SIG-M5 treated with dmso at 0.1 percent for 504 hours (cell line): ENCODE results near the gene PALB2.
A peak's percentile ranks its signal among the peaks of the same experiment; 100 is the strongest.
"Not testable (repeated sequence)": the region's sequence is repeated elsewhere in the genome, so short reads cannot be mapped to it uniquely, and the experiment has no call there.

ENCODE experiments used
- DNase-seq: peaks from one replicate; lab custom pipeline; 2025; ENCODE audit not compliant: unreplicated experiment; lab: John Stamatoyannopoulos, UW

PALB2 gene

DNA sequence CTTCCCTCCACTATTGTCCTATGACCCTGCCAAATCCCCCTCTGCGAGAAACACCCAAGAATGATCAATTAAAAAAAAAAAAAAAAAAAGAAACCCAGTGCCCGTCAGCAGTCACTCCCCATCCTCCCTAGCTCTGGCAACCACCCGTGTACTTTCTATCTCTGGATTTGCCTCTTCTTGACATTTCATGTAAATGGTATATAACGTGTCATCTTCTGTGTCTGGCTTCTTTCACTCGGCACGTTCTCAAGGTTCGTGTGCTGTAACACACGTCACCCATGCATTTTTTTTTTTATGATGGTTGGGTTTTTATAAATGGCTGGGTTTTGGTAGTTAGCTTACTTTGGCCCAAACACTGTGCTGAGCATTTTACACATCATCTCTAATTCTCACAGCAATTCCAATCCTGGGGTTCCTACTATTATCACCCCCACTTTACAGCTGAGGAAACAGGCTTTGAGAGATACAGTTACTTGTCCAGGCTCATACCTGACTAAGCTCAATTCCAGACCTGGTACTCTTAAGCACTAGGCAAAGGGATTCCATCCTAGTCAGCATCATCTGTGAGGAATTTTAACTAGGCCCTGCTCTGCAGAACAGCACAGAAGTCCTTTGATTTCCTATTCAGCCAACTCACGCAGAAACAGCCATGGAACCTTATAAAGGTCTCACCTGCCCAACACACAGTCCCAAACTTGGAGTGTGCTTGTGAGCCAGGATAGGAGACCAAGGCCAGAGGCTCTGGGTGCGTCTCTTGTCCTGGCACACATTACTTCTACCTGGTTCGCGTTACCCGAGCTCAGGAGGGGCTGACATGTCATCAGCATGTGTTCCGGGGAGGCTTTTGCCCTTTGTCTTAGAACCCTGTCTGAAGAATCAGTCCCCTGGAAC is 56.7 kb downstream of the PALB2 start:
- DNase-seq: no peak

- not testable (repeated sequence) for DNase-seq
Measured at GRCh38 chr16:23583271-23583670, 57.8 kb downstream of the PALB2 start.

DNA sequence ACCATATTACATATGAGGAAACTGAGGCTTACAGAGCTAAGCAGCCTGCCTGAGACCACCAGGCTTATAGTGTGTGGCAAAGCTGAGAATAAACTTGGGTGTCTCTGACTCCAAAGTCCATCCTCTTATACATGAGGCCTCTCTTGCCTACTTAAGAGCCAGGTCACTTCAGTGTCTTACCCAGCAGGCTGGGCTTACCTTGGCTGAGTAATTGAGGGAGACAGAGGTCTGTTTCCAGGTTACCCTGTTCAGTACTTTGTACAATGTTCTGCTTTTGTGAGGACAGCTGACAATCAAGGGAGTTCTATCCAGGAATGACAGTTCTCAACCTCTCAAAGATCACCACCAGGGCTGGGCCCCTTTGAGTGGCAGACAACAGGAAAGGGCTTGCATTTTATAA is 59.3 kb downstream of the PALB2 start:
- DNase-seq: no peak

- DNase-seq: no peak
Measured at GRCh38 chr16:23580391-23580790, 60.7 kb downstream of the PALB2 start.

- no peak for DNase-seq
Measured at GRCh38 chr16:23579371-23579770, 61.7 kb downstream of the PALB2 start.

DNA sequence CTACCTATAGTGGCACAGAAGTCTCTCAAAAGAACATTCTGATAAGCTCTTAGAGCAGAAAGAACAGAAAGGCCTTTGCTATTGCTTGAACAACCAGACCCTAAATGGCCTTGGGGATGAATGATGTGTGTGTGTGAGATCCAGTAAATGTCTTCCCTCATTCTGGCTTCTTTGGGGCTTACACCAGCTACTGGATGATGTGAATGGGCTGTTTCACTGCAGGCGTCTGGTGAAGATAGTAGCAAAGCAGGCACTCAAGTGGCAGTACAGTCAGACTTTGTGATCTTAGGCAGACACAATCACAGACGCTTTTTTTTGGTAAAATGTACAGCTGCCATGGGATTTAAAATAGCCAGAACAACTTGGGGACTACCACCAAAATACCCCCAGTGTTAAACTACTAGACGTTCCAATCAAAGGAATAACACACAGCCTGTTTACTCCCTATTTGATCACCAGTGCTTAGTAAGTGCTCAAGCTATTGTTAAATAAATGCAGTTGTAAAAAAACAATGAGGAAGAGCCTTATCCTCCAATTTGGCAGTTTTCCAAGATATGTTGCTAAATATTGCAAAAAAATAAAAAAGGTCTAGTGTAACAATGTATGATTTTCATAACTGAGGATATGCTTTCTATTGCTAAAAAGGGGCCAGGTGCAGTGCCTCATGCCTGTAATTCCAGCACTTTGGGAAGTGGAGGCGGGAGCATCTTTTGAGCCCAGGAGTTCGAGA is 62.8 kb downstream of the PALB2 start:
- DNase-seq: no peak

- DNase-seq: no peak
Measured at GRCh38 chr16:23577493-23577892, 63.6 kb downstream of the PALB2 start.

DNA sequence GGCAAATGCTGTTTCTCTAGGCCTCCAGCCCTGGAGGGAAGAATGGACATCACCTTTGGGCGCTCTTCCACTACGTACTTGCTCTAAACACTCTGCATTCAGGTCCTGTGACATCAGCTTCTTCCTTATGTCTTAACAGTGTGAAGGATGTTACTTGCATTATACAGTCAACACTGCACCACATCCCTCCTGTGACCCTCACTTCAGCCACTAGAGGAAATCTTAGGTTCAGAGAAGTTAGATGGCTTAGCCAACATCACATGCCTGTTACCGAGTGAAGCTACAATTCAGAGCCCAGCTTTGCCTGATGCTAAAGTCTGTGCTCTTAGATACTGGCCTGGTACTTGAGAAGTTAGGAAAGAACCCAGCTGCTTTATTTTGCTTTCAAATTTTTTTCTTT is 65.3 kb downstream of the PALB2 start:
- no peak for DNase-seq

- DNase-seq: no peak
Measured at GRCh38 chr16:23573817-23574216, 67.3 kb downstream of the PALB2 start.

GRCh38 chr16:23572394-23572793 is 68.7 kb downstream of the PALB2 start:
- DNase-seq: no peak

DNA sequence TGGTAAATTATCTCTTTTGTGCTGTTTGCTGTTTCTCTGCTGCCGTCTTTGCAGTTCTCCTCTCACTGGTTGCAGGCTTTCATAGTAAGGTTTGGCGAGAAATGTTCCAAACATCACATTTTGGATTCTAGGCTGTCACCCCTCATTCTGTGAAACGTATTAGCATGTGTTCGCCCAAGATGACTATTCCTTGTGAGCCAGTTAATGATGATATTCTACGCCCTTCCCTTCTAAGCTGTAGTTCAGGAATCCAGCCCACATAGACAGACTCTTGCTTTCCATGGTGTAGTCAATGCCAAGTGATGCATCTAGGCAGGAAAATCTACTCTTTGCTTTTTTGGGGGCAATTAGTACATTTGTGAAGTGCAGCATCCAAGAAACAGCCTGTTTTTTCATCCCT is 69.2 kb downstream of the PALB2 start:
- no peak for DNase-seq

DNA sequence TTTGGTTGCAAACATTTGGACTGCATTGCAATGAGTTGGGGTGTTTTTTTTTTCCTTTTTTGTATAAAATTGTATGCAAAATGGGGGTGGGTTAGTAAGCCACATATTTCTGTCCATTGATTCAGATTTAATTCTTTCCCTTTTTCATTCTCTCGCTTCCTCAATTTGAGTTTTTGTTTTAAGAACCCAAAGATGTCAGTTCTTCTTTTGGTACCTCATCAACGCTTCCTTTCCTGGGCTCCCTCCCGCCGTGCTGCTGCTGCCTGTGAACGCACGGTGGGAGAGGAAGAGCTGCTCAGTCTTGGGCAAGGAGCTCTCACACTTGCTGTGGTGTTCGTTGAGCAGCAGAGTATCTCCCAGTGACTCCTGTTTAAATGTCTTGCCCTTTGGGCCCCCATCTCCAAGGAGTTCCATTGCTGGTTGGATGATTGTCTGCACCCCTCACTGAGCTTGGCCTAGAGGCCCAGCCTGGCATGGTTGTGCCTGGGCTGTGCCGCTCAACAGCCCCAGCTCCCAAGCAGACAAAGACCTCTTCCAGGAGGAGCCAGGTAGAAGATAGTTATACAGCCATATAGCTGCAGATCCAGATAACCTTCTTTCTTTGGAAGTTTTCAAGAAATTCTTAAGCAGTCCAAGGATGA is 70.0 kb downstream of the PALB2 start:
- peak; percentile 90 for DNase-seq

GRCh38 chr16:23567602-23568001 is 73.5 kb downstream of the PALB2 start:
- DNase-seq: no peak

GRCh38 chr16:23566724-23567123 is 74.4 kb downstream of the PALB2 start:
- DNase-seq: no peak

DNA sequence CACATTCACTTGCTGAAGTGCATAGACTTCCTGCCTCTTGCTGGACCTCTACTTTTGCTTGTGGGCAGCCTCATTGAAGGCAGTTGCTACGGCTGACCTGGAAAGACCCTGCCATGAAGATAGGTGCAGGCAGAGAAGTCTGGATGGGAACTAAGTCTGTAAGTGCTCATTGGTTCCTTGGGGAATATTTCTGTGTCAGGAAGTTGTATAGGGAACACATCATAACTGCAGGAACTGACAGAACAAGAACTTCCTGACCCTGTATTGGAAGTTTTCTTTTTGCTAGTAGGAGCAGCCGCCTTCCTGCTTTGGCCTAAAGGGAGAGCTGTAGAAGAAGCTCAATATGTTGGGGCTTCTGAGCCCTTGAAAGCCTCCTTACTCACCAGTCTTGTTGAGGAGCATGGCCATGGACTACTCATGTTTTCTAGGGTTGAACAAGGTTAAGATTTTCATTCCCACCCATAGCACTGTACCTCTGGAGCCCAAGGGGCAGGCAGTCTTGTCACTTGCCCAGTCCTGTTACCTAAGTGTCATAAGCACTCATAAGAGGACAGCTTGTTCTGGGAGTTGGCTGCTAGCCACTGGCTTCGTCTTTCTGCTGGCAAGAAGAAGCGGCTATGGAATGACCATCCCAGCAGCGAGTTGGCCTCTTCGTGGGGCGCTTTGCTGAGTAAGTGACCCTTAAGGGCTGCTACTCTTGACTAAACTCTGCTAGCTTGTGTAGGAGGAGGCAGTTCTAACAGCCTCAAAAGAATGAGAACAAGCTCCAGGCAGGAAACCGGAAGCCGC is 76.3 kb downstream of the PALB2 start:
- DNase-seq: no peak

- no peak for DNase-seq
Measured at GRCh38 chr16:23563186-23563585, 77.9 kb downstream of the PALB2 start.

DNA sequence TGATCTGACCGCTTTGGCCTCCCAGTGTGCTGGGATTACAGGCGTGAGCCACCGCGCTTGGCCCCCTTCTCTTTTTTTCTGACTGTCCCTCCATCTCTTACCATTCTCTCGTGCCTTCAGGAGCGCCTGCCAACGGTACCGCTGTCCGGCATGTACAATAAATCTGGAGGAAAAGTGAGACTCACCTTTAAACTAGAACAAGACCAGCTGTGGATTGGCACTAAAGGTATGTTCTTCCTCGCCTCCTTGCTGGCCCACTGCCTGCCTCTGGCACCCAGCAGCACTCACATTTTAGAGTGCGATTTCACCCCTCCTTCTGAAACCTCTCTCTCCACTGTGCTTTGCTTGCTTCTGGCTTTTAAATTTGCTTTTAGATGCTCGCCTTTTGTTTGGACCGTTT is 78.6 kb downstream of the PALB2 start:
- DNase-seq: no peak

- no peak for DNase-seq
Measured at GRCh38 chr16:23561586-23561985, 79.5 kb downstream of the PALB2 start.

DNA sequence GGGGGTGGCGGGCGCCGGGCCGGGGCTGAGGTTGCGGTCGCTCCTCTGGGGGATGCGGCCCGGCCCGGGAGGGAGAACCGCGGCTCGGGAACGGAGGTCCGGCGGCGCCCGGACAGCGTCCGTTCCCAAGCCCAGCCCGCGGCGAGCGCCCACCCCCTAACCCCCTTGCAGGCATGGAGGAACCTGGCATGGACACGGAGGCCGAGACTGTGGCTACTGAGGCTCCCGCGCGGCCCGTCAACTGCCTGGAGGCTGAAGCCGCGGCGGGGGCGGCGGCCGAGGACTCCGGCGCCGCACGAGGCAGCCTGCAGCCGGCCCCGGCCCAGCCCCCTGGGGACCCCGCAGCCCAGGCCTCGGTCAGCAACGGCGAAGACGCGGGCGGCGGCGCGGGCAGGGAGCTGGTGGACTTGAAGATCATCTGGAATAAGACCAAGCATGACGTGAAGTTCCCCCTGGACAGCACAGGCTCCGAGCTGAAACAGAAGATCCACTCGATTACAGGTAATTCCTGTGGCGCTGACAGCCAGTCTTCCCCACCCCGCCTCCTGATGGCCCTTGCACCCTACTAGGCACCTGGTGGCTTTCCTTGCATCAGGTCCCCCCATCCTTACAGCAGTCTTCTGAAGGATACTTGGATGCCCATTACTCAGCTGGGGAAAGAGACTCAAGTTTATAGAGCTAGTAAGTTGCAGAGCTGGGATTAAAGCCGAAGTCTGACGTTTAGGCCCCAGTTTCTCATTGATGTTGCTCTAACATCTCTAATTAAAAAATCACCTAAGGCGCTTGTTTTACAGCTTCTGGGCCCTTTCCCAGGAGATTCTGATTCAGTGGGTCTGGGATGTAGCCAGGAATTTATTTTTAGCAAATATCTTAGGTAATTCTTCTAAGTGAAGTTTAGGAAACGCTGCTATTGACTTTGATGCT is 83.1 kb downstream of the PALB2 start:
- DNase-seq: peak; percentile 6
